ENCODE results near the gene ZNF451. TPM values are rescaled to one million over a fixed set of nuclear protein-coding genes. Genes with fewer than 3 reads are reported as not detected.
A peak's percentile ranks its signal among the peaks of the same experiment; 100 is the strongest.

ZNF451 gene
- polyA plus RNA-seq, 1 of the 3 experiments (the other 2 are of a cell fraction): 8.5 TPM

DNA sequence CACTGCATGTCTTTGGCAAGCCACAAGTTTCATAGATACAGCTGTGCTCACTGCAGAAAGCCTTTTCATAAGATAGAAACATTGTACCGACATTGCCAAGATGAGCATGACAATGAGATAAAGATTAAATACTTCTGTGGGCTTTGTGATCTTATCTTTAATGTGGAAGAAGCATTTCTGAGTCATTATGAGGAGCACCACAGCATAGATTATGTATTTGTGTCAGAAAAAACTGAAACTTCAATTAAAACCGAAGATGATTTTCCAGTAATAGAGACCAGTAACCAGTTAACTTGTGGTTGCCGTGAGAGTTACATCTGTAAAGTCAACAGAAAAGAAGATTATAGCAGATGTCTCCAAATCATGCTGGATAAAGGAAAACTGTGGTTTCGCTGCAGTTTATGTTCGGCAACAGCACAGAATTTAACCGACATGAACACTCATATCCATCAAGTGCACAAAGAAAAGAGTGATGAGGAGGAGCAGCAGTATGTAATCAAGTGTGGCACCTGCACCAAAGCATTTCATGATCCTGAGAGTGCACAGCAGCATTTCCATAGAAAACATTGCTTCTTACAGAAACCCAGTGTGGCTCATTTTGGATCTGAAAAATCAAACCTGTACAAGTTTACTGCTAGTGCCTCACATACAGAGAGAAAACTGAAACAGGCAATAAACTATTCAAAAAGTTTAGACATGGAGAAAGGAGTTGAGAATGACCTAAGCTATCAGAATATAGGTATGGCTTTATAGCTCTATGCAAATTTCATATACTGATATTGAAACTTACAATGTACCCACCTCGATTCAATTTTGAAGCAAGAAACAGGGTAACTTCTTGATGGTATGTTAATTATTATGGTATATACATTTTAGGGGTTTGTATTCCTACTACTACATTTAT lies 58.2 kb downstream of the ZNF451 start:
- H3K36me3 ChIP-seq (replicated peaks in 1 of 2; ENCODE audit: control insufficient read depth in 1 of 2, insufficient read depth in 2 of 2, low read length in 1 of 2): peaks cover 48 to 69% of the 10 kb centered on the region in 2 experiments
- TF ChIP-seq TCF12 (IDR thresholded peaks at IDR 0.05): peak; percentile 46; the same call in 1 of the 2 replicates
- TF ChIP-seq, protein P1, sequence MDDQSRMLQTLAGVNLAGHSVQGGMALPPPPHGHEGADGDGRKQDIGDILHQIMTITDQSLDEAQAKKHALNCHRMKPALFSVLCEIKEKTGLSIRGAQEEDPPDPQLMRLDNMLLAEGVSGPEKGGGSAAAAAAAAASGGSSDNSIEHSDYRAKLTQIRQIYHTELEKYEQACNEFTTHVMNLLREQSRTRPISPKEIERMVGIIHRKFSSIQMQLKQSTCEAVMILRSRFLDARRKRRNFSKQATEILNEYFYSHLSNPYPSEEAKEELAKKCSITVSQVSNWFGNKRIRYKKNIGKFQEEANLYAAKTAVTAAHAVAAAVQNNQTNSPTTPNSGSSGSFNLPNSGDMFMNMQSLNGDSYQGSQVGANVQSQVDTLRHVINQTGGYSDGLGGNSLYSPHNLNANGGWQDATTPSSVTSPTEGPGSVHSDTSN (IDR thresholded peaks at IDR 0.05): peak; percentile 33; the same call in 1 of the 2 replicates
- TF ChIP-seq EP300 (IDR thresholded peaks at IDR 0.05; ENCODE audit: borderline replicate concordance in 1 of 2, low read depth in 1 of 2, low read length in 1 of 2): 0 out of 4 replicates have a peak, but pooled peaks of 1 of the 2 experiments have one; percentile 13
- no peak for TF ChIP-seq FOSL2 (IDR thresholded peaks at IDR 0.05; ENCODE audit: borderline replicate concordance, low read depth)
- no peak for TF ChIP-seq YY1 (IDR thresholded peaks at IDR 0.05; ENCODE audit: low read depth)
- 0 out of 2 replicates have a peak, but pooled peaks have one; percentile 20 for TF ChIP-seq JUND (IDR thresholded peaks at IDR 0.05)

DNA sequence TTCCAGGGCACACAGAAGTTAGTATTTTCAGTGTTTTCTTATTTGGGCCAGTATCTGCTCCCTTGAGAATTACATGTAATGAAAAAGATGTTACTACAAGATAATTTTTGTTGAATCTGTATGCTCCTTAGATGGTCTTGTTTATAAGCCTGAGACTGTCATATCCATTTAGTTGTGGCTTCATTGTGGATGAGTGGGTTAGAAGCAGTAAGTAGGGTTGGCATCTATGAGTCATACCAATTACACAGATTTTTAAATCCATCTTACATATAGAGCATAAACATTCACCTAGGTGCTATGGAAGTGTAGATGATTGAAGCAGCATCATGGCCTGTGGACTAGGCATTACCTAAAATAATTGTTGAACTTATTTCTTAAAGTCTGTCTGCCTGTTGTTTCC lies 68.7 kb downstream of the ZNF451 start:
- H3K9me3 ChIP-seq: no peaks in the 10 kb centered on the region
- no peak overlapping the region for H3K4me2 ChIP-seq
- peaks cover 37 to 65% of the 10 kb centered on the region in 2 experiments for H3K36me3 ChIP-seq (replicated peaks in 1 of 2; ENCODE audit: control insufficient read depth in 1 of 2, insufficient read depth in 2 of 2, low read length in 1 of 2)
- no peak overlapping the region for H2AFZ ChIP-seq (ENCODE audit: low read depth)
- H3K9ac ChIP-seq: no peak overlapping the region
- H3K9me2 ChIP-seq: no peaks in the 10 kb centered on the region
- peak; percentile 56; the same call in 1 of the 2 replicates for TF ChIP-seq FOSL2 (IDR thresholded peaks at IDR 0.05; ENCODE audit: borderline replicate concordance, low read depth)
- TF ChIP-seq, protein P1 (IDR thresholded peaks at IDR 0.05): peak; percentile 81
- TF ChIP-seq, protein P2, sequence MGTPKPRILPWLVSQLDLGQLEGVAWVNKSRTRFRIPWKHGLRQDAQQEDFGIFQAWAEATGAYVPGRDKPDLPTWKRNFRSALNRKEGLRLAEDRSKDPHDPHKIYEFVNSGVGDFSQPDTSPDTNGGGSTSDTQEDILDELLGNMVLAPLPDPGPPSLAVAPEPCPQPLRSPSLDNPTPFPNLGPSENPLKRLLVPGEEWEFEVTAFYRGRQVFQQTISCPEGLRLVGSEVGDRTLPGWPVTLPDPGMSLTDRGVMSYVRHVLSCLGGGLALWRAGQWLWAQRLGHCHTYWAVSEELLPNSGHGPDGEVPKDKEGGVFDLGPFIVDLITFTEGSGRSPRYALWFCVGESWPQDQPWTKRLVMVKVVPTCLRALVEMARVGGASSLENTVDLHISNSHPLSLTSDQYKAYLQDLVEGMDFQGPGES (IDR thresholded peaks at IDR 0.05; ENCODE audit: low read depth, low read length): no peak
- peak; percentile 61 for TF ChIP-seq JUND (IDR thresholded peaks at IDR 0.05)
- peak overlapping the region in 1 of 2 experiments; percentile 45; a peak in 2 of 4 replicates for H3K27ac ChIP-seq (ENCODE audit: low read depth in 2 of 2, low read length in 1 of 2)
- H3K4me3 ChIP-seq (ENCODE audit: low read depth in 2 of 2, low read length in 1 of 2): no peak overlapping the region
- peaks cover 21% of the 10 kb centered on the region for H3F3A ChIP-seq (replicated peaks; ENCODE audit: insufficient read depth)
- ChIA-PET CTCF (interaction anchor here (0.9 kb wide), 1 partner anchor 135 kb away, joined by 3 read pairs; no protein-coding TSS in a partner anchor), POLR2A (no interaction called here)
- no peaks in the 10 kb centered on the region; a peak in 1 of 4 replicates for H3K4me1 ChIP-seq (ENCODE audit: control insufficient read depth in 1 of 2, insufficient read depth in 2 of 2, low read depth in 1 of 2, low read length in 1 of 2)
- DNase-seq: no peak
- no peaks in the 10 kb centered on the region for H3K27me3 ChIP-seq (ENCODE audit: insufficient read depth)
- H3K79me2 ChIP-seq (ENCODE audit: insufficient read depth): no peaks in the 10 kb centered on the region
- H4K20me1 ChIP-seq (ENCODE audit: insufficient read depth): no peaks in the 10 kb centered on the region

More for the DNA sequence above, 58.2 kb downstream of the ZNF451 start:
- no peaks in the 10 kb centered on the region for H3K9me3 ChIP-seq
- no peak overlapping the region for H2AFZ ChIP-seq (ENCODE audit: low read depth)
- H3K4me1 ChIP-seq (ENCODE audit: control insufficient read depth in 1 of 2, insufficient read depth in 2 of 2, low read depth in 1 of 2, low read length in 1 of 2): no peaks in the 10 kb centered on the region
- no peaks in the 10 kb centered on the region for H3K9me2 ChIP-seq
- CTCF ChIA-PET: no interaction called here
- no peaks in the 10 kb centered on the region for H4K20me1 ChIP-seq (ENCODE audit: insufficient read depth)
- H3K79me2 ChIP-seq (ENCODE audit: insufficient read depth): peaks cover 4% of the 10 kb centered on the region; the same call in 1 of the 2 replicates
- H3K9ac ChIP-seq: no peak overlapping the region
- H3K27me3 ChIP-seq (ENCODE audit: insufficient read depth): no peaks in the 10 kb centered on the region
- no peak for DNase-seq
- no peak overlapping the region for H3K4me3 ChIP-seq (ENCODE audit: low read depth in 2 of 2, low read length in 1 of 2)
- POLR2A ChIA-PET: no interaction called here
- H3K4me2 ChIP-seq: no peak overlapping the region
- H3F3A ChIP-seq (replicated peaks; ENCODE audit: insufficient read depth): peaks cover 7% of the 10 kb centered on the region
- WGBS (ENCODE audit: low lambda C conversion rate): 79% methylated on average over 7 of the region's 7 CpGs
- peak overlapping the region in 1 of 2 experiments; percentile 25; a peak in 1 of 4 replicates for H3K27ac ChIP-seq (ENCODE audit: low read depth in 2 of 2, low read length in 1 of 2)
